HK-2 (cell line): ENCODE results near the gene FCHO1.
A peak's percentile ranks its signal among the peaks of the same experiment; 100 is the strongest.

ENCODE experiments used
- DNase-seq: peaks from one replicate; pipeline ENCODE4 v3.0.0-alpha.2; 2018; ENCODE audit not compliant: unreplicated experiment

The FCHO1 gene

GRCh38 chr19:17733127-17733526 is 18.1 kb upstream of the FCHO1 start:
- no peak for DNase-seq

DNA sequence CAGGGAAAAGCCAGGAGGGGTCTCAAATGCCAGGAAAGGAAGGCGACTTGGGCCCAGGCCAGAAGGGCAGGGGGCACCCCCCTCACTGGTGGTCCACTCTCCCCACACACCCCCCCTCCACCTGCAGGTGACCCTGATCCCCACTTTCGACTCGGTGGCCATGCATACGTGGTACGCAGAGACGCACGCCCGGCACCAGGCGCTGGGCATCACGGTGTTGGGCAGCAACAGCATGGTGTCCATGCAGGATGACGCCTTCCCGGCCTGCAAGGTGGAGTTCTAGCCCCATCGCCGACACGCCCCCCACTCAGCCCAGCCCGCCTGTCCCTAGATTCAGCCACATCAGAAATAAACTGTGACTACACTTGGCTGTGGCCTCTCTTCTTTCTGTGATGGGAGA is 17.1 kb upstream of the FCHO1 start:
- DNase-seq: no peak

DNA sequence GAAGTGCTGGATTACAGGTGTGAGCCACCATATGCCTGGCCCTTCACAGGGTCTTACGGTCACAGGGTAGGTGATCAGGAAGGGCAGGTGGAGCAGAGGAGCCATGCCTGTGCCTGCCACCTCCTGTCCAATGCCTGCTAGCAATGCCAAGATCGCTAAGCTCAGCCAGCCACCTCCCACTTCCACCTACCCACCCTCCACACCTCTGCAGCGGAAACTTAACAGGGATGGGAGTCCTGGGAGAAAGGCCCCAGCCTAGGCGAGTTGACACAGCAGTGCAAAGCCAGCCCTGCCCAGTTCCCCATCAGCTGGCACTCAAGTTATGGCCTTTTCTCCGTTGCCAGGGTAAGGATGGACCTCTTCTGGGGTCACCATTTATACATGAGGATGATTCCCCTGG is 15.9 kb upstream of the FCHO1 start:
- DNase-seq: no peak

- DNase-seq: no peak
Observed at GRCh38 chr19:17737690-17738153, 13.6 kb upstream of the FCHO1 start.

DNA sequence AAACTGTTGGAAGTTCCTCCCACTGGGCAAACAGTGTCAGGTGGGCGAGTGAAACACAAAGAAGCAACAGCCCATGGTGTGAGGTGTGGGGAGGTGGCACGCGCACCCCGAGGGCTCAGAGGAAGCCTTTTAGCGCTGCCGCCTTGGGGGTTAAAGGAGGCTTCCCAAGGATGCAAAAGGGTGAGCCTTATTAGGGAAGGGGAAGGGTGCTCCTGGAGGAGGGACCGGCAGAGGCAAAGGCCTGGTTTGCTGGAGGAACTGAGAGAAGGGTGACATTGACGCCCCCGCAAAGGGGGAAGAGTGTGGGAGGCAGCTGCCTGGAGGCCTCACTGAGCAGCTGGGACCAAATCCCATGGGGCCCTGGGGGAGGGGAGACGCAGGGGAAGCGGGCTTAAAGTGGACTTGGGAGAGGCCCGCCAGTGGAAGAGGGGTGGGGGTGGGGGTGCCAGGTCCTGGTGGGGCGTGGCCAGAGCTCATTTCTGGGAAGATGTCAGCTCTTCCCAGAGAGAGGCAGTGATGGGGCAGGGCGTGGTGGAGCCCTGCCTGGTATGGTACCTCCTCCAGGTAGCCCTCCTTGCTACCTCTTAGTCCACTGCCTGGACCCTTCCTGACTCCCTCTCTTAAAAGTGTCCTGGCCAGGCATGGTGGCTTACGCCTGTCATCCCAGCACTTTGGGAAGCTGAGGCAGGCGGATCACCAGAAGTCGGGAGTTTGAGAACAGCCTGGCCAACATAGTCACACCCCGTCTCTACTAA is 12.0 kb upstream of the FCHO1 start:
- DNase-seq: no peak

DNA sequence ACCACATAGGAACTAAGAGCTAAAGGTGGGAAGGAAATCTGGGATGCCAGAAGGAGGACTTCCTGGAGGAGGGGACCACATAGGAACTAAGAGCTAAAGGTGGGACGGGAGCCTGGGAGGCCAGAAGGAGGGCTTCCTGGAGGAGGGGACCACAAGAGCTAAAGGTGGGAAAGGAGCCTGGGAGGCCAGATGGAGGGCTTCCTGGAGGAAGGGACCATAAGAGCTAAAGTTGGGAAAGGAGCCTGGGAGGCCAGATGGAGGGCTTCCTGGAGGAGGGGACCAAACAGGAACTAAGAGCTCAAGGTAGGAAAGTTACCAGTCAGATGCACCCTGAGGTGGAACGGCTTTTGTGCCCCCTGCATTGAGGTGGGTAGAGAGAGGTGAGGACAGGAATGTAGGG is 9.8 kb upstream of the FCHO1 start:
- no peak for DNase-seq

DNA sequence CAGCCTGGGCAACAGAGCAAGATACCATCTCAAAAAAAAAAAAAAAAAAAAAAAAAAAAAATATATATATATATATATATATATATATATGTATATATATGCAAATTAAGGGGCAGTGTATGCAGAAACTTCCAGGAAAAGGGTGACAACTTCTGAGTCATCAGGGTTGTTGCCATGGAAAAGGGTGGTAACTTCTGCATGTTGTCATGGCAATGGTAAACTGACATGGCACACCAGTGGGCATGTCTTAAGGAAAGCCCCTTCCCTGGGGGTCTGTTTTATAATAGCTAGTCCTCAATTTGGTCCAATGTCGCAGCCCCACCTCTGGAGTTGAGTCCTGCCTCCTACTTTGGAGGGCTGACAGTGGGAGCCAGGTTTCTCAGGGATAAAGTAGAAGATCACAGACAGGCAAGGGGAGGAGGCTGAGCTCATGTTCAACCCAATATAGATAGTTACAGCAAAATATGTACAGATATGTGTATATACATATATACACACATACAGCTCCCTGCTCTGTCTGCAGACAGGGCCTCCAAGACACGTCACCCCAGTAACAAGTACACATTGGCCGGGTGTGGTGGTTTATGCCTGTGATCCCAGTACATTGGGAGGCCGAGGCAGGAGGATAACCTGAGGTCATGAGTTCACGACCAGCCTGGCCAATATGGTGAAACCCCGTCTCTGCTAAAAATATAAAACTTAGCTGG is 7.2 kb upstream of the FCHO1 start:
- no peak for DNase-seq

GRCh38 chr19:17747205-17748098 is 3.8 kb upstream of the FCHO1 start:
- DNase-seq: peak; percentile 91

- DNase-seq: no peak
Observed at GRCh38 chr19:17748884-17749638, 2.2 kb upstream of the FCHO1 start.

DNA sequence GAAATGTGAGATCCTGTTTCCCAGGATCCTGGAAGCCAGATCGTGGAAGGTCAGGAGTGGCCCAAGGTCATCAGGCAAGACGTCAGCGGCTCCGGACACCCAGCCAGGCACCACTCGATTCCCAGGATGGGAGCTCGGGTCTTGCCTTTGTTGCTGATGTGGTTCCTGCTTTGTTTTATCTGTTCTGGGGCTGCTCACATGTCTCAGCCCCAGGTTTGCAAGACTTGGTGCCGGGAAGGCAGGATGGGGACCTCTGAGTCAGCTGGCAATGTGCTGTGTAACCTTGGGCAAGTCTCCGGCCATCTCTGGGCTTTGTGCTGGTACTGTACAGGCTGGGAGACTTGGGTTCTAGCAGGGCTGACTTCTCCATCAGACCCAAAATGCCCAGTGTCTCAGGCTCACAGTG is 1.4 kb upstream of the FCHO1 start:
- DNase-seq: no peak

GRCh38 chr19:17751912-17752273 is 616 bp downstream of the FCHO1 start:
- no peak for DNase-seq

GRCh38 chr19:17752865-17753639 is 1.8 kb downstream of the FCHO1 start:
- DNase-seq: no peak

GRCh38 chr19:17753976-17754375 is 2.7 kb downstream of the FCHO1 start:
- no peak for DNase-seq

DNA sequence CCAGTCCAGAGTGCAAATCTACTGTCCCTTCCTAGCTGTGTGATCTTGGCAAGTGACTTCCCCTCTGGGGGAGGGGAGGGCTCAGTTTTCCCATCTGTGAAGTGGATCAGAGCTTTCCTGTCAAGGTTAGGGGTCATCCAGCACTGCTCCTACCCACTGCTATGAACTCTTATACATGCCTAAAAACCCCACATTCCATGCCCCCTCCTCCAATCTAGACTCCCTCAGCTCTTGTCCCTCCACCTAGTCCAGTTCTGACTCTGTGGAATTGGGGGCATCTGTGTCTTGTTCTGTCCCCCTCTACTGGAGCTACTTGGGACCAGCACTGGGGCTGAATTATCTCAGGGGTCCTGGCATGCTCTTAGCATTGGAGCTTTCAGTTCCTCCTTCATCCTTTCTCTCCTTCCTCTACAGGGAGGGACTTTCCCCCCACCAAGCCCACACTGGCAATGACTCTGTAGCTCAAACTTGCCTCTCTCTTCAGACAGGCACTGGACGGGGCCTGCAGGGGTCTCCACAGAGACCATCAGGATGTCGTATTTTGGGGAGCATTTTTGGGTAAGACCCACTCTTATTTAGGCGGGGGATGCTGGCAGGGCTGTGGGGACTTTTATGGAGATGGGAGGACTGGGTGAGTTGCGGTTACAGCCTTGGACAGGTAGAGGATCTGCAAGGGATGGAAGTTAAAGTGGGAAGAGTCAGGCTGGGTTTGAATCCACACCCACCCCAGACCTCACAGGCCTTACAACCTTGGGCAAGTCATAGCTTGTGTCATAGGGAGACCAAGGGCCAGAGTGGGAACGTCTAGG is 3.6 kb downstream of the FCHO1 start:
- no peak for DNase-seq

DNA sequence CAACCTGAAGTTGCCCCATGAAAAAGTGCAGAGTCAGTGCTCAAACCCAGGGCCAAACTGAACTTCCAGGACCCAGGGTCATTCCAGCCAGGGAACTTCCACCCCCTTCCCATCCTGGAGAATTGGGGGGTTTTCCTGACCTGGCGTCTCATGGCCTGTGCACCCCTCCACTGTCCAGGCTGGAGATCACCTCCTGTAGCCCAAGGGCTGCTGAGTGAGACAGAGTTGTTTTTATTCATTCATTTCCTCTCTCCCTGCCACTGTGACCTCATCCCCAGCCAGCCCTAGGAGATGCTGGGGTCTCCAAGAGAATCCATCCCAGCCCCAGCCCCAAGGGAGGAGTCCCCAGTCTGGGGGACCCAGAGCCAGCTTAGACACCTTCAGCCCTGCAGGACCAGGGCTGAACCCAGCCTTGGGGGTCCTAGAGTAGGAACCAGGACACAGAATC is 4.2 kb downstream of the FCHO1 start:
- DNase-seq: no peak

GRCh38 chr19:17755977-17756670 is 4.8 kb downstream of the FCHO1 start:
- DNase-seq: no peak

- peak; percentile 33 for DNase-seq
Observed at GRCh38 chr19:17757125-17757524, 5.8 kb downstream of the FCHO1 start.

GRCh38 chr19:17758515-17758914 is 7.2 kb downstream of the FCHO1 start:
- no peak for DNase-seq

- DNase-seq: no peak
Observed at GRCh38 chr19:17761148-17761547, 9.9 kb downstream of the FCHO1 start.
